AG04449 (cell line): Measurements from ENCODE around the gene HCST.
"Not testable (repeated sequence)": the region's sequence is repeated elsewhere in the genome, so short reads cannot be mapped to it uniquely, and the experiment has no call there.

ENCODE experiments used
- CTCF ChIA-PET: fragments of 350-600 bp; formaldehyde crosslinking; extraction: SDS; loops from one replicate; lab custom pipeline; 2021; ENCODE audit warnings: antibody characterized with exemption; lab: Yijun Ruan, JAX
- POLR2A ChIA-PET: fragments of 400-600, 350-600 bp; formaldehyde crosslinking; extraction: SDS; loops from one replicate; lab custom pipeline; 2020; ENCODE audit warnings: antibody characterized with exemption, inconsistent platforms; lab: Yijun Ruan, JAX
- DNase-seq: peaks from one replicate; pipeline ENCODE4 v3.0.0-alpha.2; 2010; ENCODE audit warnings: low read depth, low spot score
- H3K4me3 ChIP-seq: 2 replicates; pipeline ENCODE4 v1.5.1; 2011; ENCODE audit warnings: low read depth, mild to moderate bottlenecking, control low read depth, low read length
- TF ChIP-seq, protein P1 (sequence below): IDR thresholded peaks from one replicate; pipeline ENCODE4 v1.5.1; 2011; ENCODE audit warnings: mild to moderate bottlenecking, moderate library complexity, low read length, control low read depth, inconsistent platforms; ENCODE audit not compliant: insufficient read depth; ENCODE audit errors: missing control alignments

The HCST gene

GRCh38 chr19:35868823-35869326, 33.5 kb upstream of the HCST start:
- ChIA-PET CTCF (interaction anchor here (1.8 to 2.5 kb wide), 2 partner anchors 12 to 62 kb away, joined by 4 to 5 read pairs; partner anchors contain the start of gene KIRREL2), POLR2A (no interaction called here)
- DNase-seq = no peak
- TF ChIP-seq, protein P1, sequence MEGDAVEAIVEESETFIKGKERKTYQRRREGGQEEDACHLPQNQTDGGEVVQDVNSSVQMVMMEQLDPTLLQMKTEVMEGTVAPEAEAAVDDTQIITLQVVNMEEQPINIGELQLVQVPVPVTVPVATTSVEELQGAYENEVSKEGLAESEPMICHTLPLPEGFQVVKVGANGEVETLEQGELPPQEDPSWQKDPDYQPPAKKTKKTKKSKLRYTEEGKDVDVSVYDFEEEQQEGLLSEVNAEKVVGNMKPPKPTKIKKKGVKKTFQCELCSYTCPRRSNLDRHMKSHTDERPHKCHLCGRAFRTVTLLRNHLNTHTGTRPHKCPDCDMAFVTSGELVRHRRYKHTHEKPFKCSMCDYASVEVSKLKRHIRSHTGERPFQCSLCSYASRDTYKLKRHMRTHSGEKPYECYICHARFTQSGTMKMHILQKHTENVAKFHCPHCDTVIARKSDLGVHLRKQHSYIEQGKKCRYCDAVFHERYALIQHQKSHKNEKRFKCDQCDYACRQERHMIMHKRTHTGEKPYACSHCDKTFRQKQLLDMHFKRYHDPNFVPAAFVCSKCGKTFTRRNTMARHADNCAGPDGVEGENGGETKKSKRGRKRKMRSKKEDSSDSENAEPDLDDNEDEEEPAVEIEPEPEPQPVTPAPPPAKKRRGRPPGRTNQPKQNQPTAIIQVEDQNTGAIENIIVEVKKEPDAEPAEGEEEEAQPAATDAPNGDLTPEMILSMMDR = no peak
- H3K4me3 ChIP-seq = peak overlapping the region; percentile 49

DNA sequence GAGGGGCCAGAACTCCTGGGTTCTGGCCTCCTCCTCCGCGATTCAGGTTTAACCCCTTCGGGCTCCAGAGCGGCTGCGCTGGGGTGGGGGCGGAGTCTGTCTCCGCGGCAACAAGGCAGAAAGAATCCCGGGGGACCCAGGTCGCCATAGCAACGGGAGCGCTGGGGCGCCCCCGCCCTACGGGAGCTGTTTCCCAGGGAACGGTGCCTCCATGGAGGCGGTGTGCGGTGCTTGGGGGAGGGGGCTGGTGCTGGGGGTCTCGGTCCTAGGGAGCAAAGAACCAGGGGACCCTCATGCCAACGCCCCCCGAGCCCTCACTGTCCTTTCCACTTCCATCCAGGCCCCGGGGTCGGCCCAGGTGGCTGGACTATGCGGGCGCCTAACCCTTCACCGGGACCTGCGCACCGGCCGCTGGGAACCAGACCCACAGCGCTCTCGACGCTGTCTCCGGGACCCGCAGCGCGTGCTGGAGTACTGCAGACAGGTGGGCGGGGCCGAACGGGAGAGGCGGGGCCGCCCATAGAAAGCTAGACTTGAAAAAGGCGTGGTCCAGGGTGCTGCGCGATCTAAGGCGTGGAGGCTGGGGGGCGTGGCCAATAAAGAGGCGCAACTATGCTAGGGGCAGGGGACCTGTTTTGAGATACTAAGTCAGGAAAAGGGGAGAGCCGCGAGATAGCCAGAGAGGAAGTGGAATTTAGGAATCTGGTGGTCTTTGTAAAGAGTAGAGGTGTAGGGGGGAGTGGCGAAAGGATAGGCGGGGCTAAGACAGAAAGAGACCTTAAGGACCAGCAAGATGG, 32.8 kb upstream of the HCST start:
- POLR2A ChIA-PET = no interaction called here
- TF ChIP-seq, protein P1 = no peak
- H3K4me3 ChIP-seq = peak overlapping the region; percentile 49
- no peak for DNase-seq
- CTCF ChIA-PET = interaction anchor here (0.6 to 2.5 kb wide), 5 partner anchors 10 to 175 kb away, joined by 3 to 5 read pairs (median 3); partner anchors contain the start of gene KIRREL2

GRCh38 chr19:35870124-35870736, 32.1 kb upstream of the HCST start:
- POLR2A ChIA-PET, H3K4me3 ChIP-seq, DNase-seq: not testable (repeated sequence)
- CTCF ChIA-PET = interaction anchor here (0.6 to 2.5 kb wide), 4 partner anchors 9 to 176 kb away, joined by 3 to 5 read pairs (median 3); no protein-coding TSS in a partner anchor

DNA sequence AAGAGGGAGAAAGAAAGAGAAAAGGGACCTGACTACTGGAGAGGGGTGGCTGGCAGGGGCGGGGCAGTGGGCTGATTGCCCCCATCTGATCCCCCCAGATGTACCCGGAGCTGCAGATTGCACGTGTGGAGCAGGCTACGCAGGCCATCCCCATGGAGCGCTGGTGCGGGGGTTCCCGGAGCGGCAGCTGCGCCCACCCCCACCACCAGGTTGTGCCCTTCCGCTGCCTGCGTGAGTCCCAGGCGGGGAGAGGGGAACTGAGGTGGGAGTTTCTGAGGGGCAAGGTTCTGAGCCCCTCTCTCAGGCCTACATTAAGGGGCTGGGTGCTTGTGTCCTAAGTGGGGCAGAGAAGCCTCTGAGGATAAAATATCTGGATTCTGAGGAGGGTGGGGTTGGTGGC, 31.5 kb upstream of the HCST start:
- ChIA-PET POLR2A (no interaction called here), CTCF (interaction anchor here (0.8 to 2.5 kb wide), 3 partner anchors 9 to 60 kb away, joined by 3 to 5 read pairs (median 3); no protein-coding TSS in a partner anchor)
- TF ChIP-seq, protein P1 = no peak
- H3K4me3 ChIP-seq = no peak overlapping the region
- no peak for DNase-seq

- CTCF ChIA-PET = interaction anchor here (1.2 kb wide), 1 partner anchor 11 kb away, joined by 3 read pairs; no protein-coding TSS in a partner anchor
- TF ChIP-seq, protein P1 = no peak
- POLR2A ChIA-PET = no interaction called here
- no peak overlapping the region for H3K4me3 ChIP-seq
- no peak for DNase-seq
These were observed 30.7 kb upstream of the HCST start for GRCh38 chr19:35871611-35872010.

GRCh38 chr19:35872180-35872579, 30.1 kb upstream of the HCST start:
- DNase-seq = no peak
- TF ChIP-seq, protein P1 = no peak
- H3K4me3 ChIP-seq = no peak overlapping the region
- ChIA-PET CTCF (interaction anchor here (1.2 kb wide), 1 partner anchor 10 kb away, joined by 3 read pairs; no protein-coding TSS in a partner anchor), POLR2A (no interaction called here)
